Suprapubic skin (tissue), 4 donors: ENCODE data around the gene CROCC2. TPM values are rescaled to one million over a fixed set of nuclear protein-coding genes. Genes with fewer than 3 reads are reported as not detected.

ENCODE experiments used
- DNase-seq, 2 donors: peaks; one replicate each; pipeline ENCODE4 v3.0.0-alpha.2; 2019; ENCODE audit warnings: low spot score in 2 of 2
- H3K27ac ChIP-seq: fragments of 200-600 bp; sonication (generic); one replicate; pipeline ENCODE4 v1.5.1; 2019
- H3K27me3 ChIP-seq: fragments of 200-600 bp; sonication (generic); one replicate; pipeline ENCODE4 v1.5.1; 2019
- H3K36me3 ChIP-seq: fragments of 200-600 bp; sonication (generic); one replicate; pipeline ENCODE4 v1.5.1; 2019
- H3K4me1 ChIP-seq: fragments of 200-600 bp; sonication (generic); one replicate; pipeline ENCODE4 v1.5.1; 2019
- H3K4me3 ChIP-seq: fragments of 200-600 bp; sonication (generic); one replicate; pipeline ENCODE4 v1.5.1; 2019; ENCODE audit warnings: mild to moderate bottlenecking
- H3K9me3 ChIP-seq: fragments of 200-600 bp; sonication (generic); one replicate; pipeline ENCODE4 v1.5.1; 2019
- EP300 ChIP-seq: sonication (generic); formaldehyde crosslinking; IDR thresholded peaks from one replicate; pipeline ENCODE4 v1.6.1; 2017; ENCODE audit warnings: antibody characterized with exemption
- POLR2A ChIP-seq, 2 donors: fragments of 450-650 bp; IDR thresholded peaks; one replicate each; pipeline ENCODE4 v1.6.1; 2017; ENCODE audit warnings: antibody characterized with exemption in 2 of 2, mild to moderate bottlenecking in 2 of 2, moderate library complexity in 2 of 2
- POLR2AphosphoS5 ChIP-seq, 3 donors: sonication (generic); formaldehyde crosslinking; IDR thresholded peaks; one replicate each; pipeline ENCODE4 v1.6.1; 2017; ENCODE audit warnings: antibody characterized with exemption in 3 of 3
- WGBS: methylation state at CpG from one replicate; pipeline ENCODE4 v1.1.5; 2018; 5-methylcytosine and 5-hydroxymethylcytosine counted together
- total RNA-seq, 4 donors: library from RNA; depleted of rRNA; stranded (reverse); fragments of >200 nt; gene quantifications; one replicate each; pipeline ENCODE4 v1.1.0, GENCODE V29; 2016
- TF ChIP-seq, protein P1 (sequence below), 2 donors: fragments of 200-600 bp in 1 of 2; fragments of 450-650 bp in 1 of 2; sonication (generic) in 1 of 2; IDR thresholded peaks; one replicate each; pipeline ENCODE4 v1.5.1; 2016 to 2019; ENCODE audit warnings: antibody characterized with exemption in 2 of 2, mild to moderate bottlenecking in 1 of 2, moderate library complexity in 1 of 2

CROCC2 gene
- total RNA-seq, 4 donors from 2014 or later = not detected

DNA sequence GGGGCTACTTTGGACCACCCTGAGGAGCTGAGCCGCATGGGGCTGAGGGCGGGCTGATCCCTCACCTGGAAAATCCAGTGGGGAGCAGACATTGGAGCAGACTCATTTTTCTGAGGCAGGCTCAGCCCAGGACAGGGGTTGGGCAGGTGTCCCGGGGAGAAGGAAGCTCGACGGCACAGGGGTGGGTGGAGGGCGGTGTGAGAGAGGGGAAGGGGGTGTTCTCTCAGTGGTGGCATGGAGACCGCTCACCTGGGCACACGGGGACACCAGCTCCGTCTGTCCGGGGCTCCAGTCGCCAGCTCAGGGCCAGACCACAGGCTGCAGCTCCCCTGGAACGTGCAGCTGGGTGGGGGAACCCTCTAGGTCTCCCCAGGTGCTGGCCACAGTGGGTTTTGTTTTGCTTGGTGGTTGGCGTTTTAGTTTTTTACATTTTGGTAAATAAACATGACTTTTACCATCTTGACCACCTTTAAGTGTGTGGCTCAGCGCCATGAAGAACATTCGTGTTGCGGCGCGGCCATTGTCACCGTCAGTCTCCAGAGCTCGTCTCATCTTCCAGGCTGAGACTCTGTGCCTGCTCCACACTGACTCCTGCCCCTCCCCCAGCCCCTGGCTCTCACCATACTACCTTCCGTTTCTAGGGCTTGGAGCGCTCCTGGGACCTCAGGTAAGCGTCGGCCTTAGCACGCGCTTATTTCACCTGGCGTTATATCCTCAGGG, 5.8 kb upstream of the CROCC2 start:
- no peaks in the 10 kb centered on the region for H3K9me3 ChIP-seq
- H3K27ac ChIP-seq = no peak overlapping the region
- WGBS = 84% methylated on average over 21 of the region's 27 CpGs
- TF ChIP-seq EP300 = no peak
- TF ChIP-seq, protein P1, sequence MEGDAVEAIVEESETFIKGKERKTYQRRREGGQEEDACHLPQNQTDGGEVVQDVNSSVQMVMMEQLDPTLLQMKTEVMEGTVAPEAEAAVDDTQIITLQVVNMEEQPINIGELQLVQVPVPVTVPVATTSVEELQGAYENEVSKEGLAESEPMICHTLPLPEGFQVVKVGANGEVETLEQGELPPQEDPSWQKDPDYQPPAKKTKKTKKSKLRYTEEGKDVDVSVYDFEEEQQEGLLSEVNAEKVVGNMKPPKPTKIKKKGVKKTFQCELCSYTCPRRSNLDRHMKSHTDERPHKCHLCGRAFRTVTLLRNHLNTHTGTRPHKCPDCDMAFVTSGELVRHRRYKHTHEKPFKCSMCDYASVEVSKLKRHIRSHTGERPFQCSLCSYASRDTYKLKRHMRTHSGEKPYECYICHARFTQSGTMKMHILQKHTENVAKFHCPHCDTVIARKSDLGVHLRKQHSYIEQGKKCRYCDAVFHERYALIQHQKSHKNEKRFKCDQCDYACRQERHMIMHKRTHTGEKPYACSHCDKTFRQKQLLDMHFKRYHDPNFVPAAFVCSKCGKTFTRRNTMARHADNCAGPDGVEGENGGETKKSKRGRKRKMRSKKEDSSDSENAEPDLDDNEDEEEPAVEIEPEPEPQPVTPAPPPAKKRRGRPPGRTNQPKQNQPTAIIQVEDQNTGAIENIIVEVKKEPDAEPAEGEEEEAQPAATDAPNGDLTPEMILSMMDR (IDR thresholded peaks at IDR 0.05) = no peak
- TF ChIP-seq POLR2AphosphoS5 (IDR thresholded peaks at IDR 0.05) = no peak
- no peak overlapping the region for H3K4me3 ChIP-seq
- H3K4me1 ChIP-seq = peaks cover 42% of the 10 kb centered on the region
- H3K36me3 ChIP-seq = no peaks in the 10 kb centered on the region
- no peak for DNase-seq
- no peaks in the 10 kb centered on the region for H3K27me3 ChIP-seq

DNA sequence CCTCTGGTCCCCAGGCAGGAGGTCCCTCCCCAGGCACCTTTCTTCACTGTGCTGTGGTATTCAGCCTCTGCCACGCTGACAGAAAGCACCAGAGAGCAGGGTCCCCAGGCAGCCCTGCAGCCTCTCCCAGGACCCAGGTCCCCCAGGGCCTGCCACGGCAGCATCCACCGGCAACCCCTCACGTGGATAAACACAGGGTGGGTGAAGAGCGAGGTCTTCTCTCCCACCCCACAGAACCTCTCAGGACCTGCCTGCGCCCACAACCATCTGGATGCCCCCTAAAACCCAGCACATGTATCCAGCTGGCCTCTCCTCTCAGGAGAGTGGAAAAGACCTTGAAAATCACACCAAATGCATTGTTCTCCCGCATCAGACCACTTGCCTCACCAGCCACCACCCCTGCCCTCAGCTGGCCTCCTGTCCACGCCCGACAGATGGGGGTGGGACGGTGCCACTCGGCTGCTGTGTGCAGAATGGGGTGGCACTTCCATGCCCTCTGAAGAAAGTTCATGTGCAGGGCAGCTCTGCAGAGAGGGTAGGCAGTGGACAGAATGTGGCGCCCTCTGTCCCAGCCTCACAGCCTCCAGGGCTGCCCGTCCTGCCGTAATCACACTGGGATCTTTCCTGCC, 4.0 kb upstream of the CROCC2 start:
- TF ChIP-seq EP300 (no peak), POLR2A (IDR thresholded peaks at IDR 0.05) (no peak), POLR2AphosphoS5 (IDR thresholded peaks at IDR 0.05) (no peak)
- TF ChIP-seq, protein P1 (IDR thresholded peaks at IDR 0.05) = no peak
- WGBS = 92% methylated on average over 10 of the region's 14 CpGs

DNA sequence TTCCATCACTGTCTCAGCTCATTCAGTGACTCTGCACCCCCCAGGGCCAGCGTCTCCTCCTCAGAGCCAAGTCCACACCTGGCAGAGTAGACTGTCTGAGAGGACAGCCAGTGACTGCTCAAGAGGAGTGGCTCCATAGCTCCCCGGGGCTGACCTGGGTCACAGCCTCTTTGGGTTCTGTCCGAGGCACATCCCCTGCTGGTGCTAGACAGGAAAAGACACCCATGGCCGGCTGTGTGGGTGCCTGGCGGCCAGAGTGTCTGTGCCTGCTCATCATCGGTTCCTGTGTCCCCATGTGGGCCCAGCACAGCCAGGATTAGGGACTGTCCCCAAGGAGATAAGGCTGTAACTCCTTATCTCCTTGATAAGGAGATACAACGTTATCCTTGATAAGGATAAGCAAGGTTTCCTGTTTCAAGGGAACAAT, 3.5 kb upstream of the CROCC2 start:
- Histone ChIP-seq H3K4me1 (peaks cover 29% of the 10 kb centered on the region), H3K36me3 (no peaks in the 10 kb centered on the region), H3K4me3 (no peak overlapping the region), H3K27ac (no peak overlapping the region), H3K9me3 (no peaks in the 10 kb centered on the region), H3K27me3 (no peaks in the 10 kb centered on the region)
- no peak for DNase-seq
- 63% methylated on average over 3 of the region's 7 CpGs for WGBS
- TF ChIP-seq, protein P1 (IDR thresholded peaks at IDR 0.05) = no peak
- TF ChIP-seq POLR2A (IDR thresholded peaks at IDR 0.05) (no peak), EP300 (no peak), POLR2AphosphoS5 (IDR thresholded peaks at IDR 0.05) (no peak)

More for the DNA sequence above, 4.0 kb upstream of the CROCC2 start:
- Histone ChIP-seq H3K27me3 (no peaks in the 10 kb centered on the region), H3K4me3 (no peak overlapping the region), H3K4me1 (peaks cover 34% of the 10 kb centered on the region), H3K36me3 (no peaks in the 10 kb centered on the region), H3K27ac (no peak overlapping the region), H3K9me3 (no peaks in the 10 kb centered on the region)
- no peak for DNase-seq

DNA sequence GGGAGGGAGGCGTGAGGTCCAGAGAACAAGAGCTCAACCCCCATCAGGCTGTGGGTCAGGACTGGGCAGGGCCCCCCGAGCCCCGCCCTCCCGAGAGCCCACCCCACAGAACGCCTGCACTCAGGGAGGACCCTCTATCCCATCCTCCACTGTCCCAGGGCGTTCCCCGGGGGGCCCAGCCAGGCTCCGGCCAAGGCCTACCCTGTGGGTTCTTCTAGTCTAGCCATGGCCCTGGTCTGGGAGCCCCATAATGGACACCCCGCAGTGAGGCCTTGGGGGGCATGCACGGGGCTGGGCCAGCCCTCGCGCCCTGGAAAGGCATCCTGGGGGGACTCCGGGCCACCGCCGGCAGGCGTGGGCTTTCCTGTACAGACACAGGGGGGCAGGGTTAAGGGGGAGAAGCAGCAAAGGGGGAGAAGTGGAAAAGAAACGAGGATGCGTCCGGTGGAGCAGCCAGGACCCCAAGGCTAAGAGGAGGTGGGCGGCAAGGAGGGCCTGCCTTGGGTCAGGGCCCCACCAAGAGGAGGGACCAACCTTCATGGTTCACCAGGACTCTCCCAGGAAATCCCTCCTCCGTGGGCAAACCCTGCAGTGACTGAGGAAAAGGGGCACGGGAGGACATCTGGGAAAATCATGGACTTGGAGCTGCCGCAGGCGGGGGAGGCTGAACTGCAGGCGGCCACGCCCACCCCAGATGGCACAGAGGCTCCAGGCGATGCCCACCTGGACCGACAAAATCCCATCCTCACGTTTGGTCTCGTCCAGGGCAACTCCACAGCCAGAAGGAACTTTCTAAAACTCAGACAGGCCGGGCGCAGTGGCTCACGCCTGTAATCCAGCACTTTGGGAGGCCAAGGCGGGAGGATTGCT, 2.7 kb upstream of the CROCC2 start:
- TF ChIP-seq POLR2A (IDR thresholded peaks at IDR 0.05) = no peak
- TF ChIP-seq, protein P1 (IDR thresholded peaks at IDR 0.05) = no peak
- no peak for TF ChIP-seq EP300
- TF ChIP-seq POLR2AphosphoS5 (IDR thresholded peaks at IDR 0.05) = no peak

More for the DNA sequence above, 2.7 kb upstream of the CROCC2 start:
- Histone ChIP-seq H3K27me3 (no peaks in the 10 kb centered on the region), H3K36me3 (no peaks in the 10 kb centered on the region), H3K4me1 (peaks cover 21% of the 10 kb centered on the region), H3K9me3 (no peaks in the 10 kb centered on the region), H3K27ac (no peak overlapping the region), H3K4me3 (no peak overlapping the region)
- 86% methylated on average over 25 of the region's 34 CpGs for WGBS
- DNase-seq = no peak
